Mucosa of rectum (tissue), 2 donors: Measurements from ENCODE around the gene SPATA25.

Source experiments
- H3K27ac ChIP-seq, 2 donors: one replicate each; pipeline ENCODE4 v1.7.0; 2013; ENCODE audit warnings: inconsistent platforms in 2 of 2, low read depth in 2 of 2, low read length in 2 of 2
- H3K27me3 ChIP-seq, 2 donors: one replicate each; pipeline ENCODE4 v1.7.0; 2013; ENCODE audit warnings: low read length in 2 of 2; ENCODE audit not compliant: control insufficient read depth in 2 of 2, insufficient read depth in 2 of 2
- H3K36me3 ChIP-seq, 2 donors: one replicate each; pipeline ENCODE4 v1.7.0; 2013; ENCODE audit warnings: low read length in 2 of 2; ENCODE audit not compliant: control insufficient read depth in 2 of 2, insufficient read depth in 2 of 2
- H3K4me1 ChIP-seq, 2 donors: one replicate each; pipeline ENCODE4 v1.7.0; 2013; ENCODE audit warnings: low read length in 2 of 2, mild to moderate bottlenecking in 1 of 2; ENCODE audit not compliant: control insufficient read depth in 2 of 2, insufficient read depth in 2 of 2
- H3K4me3 ChIP-seq, 2 donors: one replicate each; pipeline ENCODE4 v1.7.0; 2013; ENCODE audit warnings: low read length in 2 of 2
- H3K9ac ChIP-seq, 2 donors: one replicate each; pipeline ENCODE4 v1.7.0; 2013; ENCODE audit warnings: low read length in 2 of 2, low read depth in 1 of 2, mild to moderate bottlenecking in 1 of 2
- H3K9me3 ChIP-seq, 2 donors: one replicate each; pipeline ENCODE4 v1.7.0; 2013; ENCODE audit warnings: low read length in 2 of 2; ENCODE audit not compliant: control insufficient read depth in 2 of 2
- donor health status: healthy.
- donor health status: Normal muscosa, but diverticular disease.

SPATA25 gene

DNA sequence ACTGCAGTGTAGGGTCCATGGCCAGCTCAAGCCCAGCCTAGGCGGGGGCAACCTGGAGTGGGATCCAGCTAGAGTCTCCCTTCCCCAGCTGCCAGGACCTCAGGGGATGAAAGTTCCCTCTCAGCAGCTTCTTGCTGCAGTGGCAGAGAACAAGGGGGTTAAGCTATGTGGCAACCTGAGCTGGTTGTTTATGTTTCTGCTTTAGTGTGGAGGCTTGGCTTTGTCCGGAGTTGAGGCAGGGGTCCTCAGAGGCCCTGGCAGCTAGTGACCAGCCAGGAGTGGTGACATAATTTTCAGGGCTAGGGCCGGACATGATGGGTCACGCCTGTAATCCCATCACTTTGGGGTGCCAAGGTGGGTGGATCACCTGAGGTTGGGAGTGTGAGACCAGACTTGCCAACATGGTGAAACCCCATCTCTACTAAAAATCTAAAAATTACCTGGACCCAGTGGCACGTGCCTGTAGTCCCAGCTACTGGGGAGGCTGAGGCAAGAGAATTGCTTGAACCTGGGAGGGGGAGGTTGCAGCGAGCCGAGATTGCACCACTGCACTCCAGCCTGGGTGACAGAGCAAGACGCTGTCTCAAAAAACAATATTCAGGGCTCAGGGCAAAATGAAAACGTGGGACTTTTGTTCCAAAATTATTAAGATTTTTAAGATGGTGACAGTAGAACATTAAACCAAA, 38.5 kb upstream of the SPATA25 start:
- Histone ChIP-seq H3K27me3 (no peaks in the 10 kb centered on the region), H3K4me3 (no peak overlapping the region), H3K9ac (no peak overlapping the region), H3K36me3 (no peaks in the 10 kb centered on the region), H3K4me1 (no peaks in the 10 kb centered on the region), H3K9me3 (no peaks in the 10 kb centered on the region), H3K27ac (no peak overlapping the region)

DNA sequence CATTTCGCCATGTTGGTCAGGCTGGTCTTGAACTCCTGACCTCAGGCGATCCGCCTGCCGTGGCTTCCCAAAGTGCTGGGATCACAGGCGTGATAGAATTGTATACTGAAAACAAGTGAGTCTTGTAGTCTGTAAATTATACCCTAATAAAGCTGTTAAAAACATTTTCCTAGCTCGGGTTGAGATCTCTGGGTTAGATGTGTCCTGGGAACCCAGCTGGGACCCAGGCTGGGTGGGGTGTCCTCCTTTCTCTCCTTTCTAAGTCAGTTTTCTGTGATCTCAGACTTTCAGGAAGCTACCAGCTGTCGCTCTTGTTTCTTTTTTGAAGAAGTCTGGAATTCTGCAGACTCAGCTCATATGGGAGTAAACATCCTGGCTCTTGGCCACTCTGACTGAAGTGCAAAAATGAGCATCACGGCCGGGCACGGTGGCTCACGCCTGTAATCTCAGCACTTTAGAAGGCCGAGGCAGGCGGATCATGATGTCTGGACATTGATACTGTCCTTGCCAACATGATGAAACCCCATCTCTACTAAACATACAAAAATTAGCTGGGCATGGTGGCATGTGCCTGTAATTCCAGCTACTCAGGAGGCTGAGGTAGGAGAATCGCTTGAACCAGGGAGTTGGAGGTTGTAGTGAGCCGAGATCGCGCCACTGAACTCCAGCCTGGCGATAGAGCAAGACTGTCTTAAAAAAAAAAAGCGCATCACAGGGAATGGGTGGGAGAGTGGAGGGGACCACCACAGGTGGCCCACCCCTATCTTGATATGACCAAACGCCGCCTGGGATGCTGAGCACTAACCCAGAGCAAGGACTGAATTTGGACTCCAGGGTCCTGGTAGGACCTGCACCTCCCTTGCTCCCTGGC, 37.2 kb upstream of the SPATA25 start:
- Histone ChIP-seq H3K9me3 (no peaks in the 10 kb centered on the region), H3K27ac (peak overlapping the region; percentile 58 to 60), H3K9ac (peak overlapping the region; percentile 0 to 24)

DNA sequence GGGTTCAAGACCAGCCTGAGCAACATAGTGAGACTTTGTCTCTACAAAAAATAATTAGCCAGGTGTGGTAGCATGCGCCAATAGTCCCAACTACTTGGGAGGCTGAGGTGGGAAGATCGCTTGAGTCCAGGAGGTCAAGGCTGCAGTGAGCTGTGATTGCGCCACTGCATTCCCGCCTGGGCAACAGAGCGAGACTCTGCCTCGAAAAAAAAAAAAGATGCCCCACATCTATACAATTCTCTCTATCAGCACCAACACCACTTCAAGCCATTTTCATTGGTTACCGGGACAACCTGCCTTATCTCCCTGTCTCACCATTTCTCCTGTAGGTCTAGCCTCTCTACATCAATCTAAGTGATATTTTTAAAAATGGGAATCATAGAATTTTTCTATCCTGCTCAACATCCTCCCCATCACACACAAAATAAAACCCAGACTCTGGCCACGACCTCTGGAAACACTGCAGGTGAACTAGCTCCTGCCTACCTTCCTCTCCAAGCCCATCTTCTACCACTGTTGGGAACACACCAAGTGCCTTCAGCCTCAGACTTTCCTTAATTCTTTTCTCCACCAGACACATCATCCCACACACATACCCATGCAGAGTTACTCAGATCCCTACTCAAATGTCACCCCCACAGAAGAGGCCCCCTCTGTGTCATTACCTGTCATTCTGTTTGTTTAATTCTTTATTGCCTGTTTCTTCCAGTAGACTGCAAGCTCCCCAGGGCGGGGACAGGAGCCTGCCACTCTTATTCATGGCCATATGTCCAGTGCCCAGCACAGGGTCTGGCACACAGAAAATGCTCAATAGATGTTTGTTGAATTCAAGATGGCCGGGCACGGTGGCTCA, 34.1 kb upstream of the SPATA25 start:
- H3K9me3 ChIP-seq = no peaks in the 10 kb centered on the region
- H3K27me3 ChIP-seq = no peaks in the 10 kb centered on the region
- H3K36me3 ChIP-seq = no peaks in the 10 kb centered on the region
- no peak overlapping the region for H3K9ac ChIP-seq
- no peak overlapping the region for H3K27ac ChIP-seq
- H3K4me1 ChIP-seq = peaks cover 2 to 6% of the 10 kb centered on the region in 2 donors
- no peak overlapping the region for H3K4me3 ChIP-seq

More for the DNA sequence above, 37.2 kb upstream of the SPATA25 start:
- peaks cover 0 to under 1% of the 10 kb centered on the region in 2 donors for H3K4me1 ChIP-seq
- no peaks in the 10 kb centered on the region for H3K36me3 ChIP-seq
- no peaks in the 10 kb centered on the region for H3K27me3 ChIP-seq
- H3K4me3 ChIP-seq = no peak overlapping the region

DNA sequence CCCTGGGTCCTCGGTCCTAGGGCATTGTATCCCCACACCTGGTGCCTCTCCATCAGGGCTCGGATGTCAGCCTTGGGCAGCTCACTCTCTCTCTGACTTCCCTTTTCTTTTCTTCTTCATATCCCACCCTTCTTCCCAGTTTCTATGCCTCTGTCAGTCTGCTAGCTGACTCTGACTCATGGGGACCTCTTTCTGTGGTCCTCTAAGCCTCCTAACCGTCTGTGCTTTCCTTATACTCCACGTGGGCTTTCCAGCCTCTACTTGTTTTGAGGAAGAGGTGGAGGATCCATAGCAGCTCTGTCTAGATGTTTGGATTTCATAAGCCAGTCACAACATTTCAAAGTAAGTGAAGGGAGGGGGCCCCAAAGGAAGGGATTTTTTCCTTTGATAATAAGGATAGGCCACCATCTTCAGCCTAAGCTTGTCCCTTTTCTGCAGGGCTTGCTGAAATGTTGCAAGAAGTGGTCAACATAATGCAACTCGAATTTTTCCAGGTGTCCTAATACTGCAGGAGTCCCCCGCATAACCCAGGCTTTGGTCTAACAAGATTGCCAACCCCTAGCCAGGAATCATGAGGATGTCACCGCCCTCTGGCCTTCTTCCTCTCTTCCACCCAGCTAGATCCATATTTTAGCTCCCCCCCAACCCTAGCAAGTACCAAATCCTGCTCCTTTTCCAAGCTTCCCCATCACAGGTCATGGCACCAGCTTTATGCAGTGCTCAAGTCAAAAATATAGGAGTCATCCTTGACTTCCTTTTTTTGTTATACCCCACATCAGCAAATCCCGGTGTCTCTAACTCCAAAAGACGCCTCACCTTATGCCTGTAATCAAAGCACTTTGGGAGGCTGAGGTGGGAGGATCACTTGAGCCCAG, 33.3 kb upstream of the SPATA25 start:
- Histone ChIP-seq H3K9me3 (no peaks in the 10 kb centered on the region), H3K9ac (no peak overlapping the region), H3K27me3 (no peaks in the 10 kb centered on the region), H3K4me1 (peaks cover 2 to 6% of the 10 kb centered on the region in 2 donors), H3K36me3 (no peaks in the 10 kb centered on the region), H3K4me3 (no peak overlapping the region), H3K27ac (peak overlapping the region in 1 of 2 donors; percentile 63)

DNA sequence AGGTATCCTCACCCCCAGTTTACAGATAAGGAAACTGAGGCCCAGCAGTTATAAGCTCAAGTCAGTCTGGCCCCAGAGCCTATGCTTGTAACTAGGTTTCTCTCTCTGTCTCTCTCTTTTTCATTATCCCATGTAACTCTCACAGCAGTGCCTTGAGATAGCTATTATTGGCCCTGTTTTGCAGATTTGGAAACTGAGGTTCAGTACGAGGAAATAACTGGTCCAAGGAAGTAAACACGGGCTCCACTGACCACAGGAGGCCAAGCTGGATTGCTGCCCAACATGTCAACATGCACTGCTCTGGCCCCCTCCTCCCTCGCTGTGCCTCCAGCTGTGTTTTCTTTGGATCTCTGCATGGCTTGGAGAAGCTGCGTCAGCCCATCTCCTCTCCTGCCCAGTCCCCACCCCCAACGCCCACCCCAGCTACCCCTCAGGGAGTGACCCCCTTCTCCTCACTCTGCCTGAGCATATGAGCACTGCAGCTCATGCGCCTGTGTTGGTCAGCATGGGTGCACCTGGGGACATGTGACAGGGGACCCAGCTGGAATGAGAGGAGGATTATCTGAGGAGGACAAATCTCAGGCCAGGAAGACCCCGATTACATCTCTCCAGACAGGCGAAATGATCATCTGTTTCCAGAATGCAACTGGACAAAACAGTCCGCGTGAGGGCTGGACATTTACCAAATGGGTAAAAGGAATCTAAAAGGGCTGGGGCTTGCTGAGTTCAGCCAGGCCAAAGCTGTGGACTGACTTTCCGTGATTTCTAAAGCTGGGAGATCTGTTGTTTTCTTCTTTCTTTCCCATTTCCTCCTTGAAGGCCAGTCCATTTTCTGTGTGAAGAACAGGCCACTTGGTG, 32.3 kb upstream of the SPATA25 start:
- Histone ChIP-seq H3K36me3 (no peaks in the 10 kb centered on the region), H3K4me1 (peaks cover 2 to 6% of the 10 kb centered on the region in 2 donors), H3K27me3 (no peaks in the 10 kb centered on the region), H3K9ac (no peak overlapping the region), H3K27ac (peak overlapping the region; percentile 59 to 63), H3K9me3 (no peaks in the 10 kb centered on the region), H3K4me3 (no peak overlapping the region)

DNA sequence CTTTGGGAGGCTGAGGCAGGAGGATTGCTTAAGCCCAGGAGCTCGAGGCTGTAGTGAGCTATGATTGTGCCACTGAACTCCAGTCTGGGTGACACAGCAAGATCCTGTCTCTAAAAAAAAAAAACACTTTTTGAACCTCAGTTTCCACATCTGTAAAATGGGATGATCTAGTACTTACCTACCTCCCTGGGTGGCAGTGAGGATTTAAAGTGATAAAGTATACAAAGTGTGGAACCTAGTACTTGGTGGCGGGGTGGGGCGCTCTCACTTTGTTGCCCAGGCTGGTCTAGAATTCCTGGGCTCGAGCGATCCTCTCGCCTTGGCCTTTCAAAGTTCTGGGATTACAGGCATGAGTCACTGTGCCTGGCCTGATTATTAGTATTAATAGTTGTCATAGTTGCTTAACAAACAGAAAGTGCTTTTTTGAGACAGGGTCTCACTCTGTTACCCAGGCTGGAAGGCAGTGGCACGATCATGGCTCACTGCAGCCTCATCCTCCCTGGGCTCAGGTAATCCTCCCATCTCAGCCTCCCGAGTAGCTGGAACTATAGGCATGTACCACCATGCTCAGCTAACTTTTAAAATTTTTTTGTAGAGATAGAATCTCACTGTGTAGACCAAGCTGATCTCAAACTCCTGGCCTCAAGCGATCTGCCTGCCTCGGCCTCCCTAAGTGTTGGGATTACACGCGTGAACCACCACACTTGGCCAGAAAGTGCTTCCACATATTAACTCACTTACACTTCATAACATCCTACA, 31.5 kb upstream of the SPATA25 start:
- Histone ChIP-seq H3K27ac (peak overlapping the region; percentile 59 to 63), H3K4me1 (peaks cover 2 to 6% of the 10 kb centered on the region in 2 donors), H3K36me3 (no peaks in the 10 kb centered on the region), H3K4me3 (no peak overlapping the region), H3K27me3 (no peaks in the 10 kb centered on the region), H3K9ac (no peak overlapping the region), H3K9me3 (no peaks in the 10 kb centered on the region)

DNA sequence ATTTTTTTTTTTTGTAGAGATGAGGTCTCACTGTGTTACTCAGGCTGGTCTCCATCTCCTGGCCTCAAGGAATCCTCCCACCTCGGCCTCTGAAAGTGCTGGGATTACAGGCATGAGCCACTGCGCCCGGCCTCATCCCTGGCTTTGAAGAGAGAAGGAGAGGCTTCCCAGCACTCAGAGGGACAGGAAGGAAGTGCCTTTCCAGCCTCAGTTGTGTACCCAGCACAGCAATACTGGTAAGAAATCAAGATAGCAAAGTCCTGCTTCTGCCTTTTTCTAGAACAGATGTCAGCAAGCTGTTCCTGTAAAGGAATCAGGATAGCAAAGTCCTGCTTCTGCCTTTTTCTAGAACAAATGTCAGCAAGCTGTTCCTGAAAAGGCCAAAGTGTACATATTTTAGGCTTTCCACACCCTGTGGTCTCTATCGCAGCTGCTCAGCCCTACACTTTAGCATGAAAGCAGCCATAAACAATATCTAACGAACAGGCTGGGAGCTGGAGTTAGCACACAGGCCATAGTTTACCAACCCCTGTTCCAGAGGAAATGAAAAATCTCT, 30.8 kb upstream of the SPATA25 start:
- Histone ChIP-seq H3K27me3 (no peaks in the 10 kb centered on the region), H3K4me3 (peak overlapping the region in 1 of 2 donors; percentile 9), H3K4me1 (peaks cover 2 to 6% of the 10 kb centered on the region in 2 donors), H3K27ac (peak overlapping the region; percentile 59 to 63), H3K9ac (no peak overlapping the region), H3K9me3 (no peaks in the 10 kb centered on the region), H3K36me3 (no peaks in the 10 kb centered on the region)

DNA sequence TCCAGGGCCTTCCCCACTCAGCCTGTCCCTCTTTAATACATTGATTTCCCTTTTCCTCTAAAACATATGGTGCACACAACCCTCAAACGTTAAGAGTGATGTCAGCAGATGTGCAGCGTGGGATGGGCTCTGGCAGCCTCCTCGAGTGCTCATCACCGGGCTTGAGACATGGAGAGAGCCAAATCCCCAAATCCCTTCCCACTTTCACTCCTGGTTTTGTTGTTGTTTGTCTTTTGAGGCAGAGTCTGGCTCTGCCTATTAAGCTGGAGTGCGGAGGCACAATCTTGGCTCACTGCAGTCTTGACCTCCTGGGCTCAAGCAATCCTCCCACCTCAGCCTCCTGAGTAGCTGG, 30.3 kb upstream of the SPATA25 start:
- H3K9ac ChIP-seq = no peak overlapping the region
- peak overlapping the region; percentile 59 to 63 for H3K27ac ChIP-seq
- H3K4me1 ChIP-seq = peaks cover 2 to 6% of the 10 kb centered on the region in 2 donors
- no peaks in the 10 kb centered on the region for H3K36me3 ChIP-seq
- no peaks in the 10 kb centered on the region for H3K27me3 ChIP-seq
- H3K9me3 ChIP-seq = no peaks in the 10 kb centered on the region
- H3K4me3 ChIP-seq = no peak overlapping the region
